GM12872 (cell line): Measurements from ENCODE around the gene PKNOX2.

Source experiments
- TF ChIP-seq, protein P1 (sequence below): IDR thresholded peaks from 3 replicates; pipeline ENCODE4 v1.5.1; 2011; ENCODE audit warnings: low read depth, mild to moderate bottlenecking, low read length, moderate library complexity; ENCODE audit not compliant: insufficient read depth

The PKNOX2 gene

DNA sequence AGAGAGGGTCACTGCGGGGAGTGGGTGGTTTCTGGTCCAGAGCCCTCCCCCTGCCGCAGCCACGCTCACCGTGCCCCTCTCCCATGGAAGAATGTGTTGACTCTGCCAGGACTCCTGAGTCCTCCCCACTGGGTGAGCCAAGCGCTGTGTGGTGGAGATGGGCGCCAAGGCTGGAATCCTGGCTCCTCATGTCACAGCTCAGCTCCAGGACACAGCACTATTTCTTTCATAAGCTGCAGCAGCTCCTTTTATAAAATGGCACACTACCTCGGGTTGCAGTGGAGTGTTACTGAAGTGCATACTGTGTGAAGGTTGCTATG, 247.6 kb downstream of the PKNOX2 start:
- TF ChIP-seq, protein P1, sequence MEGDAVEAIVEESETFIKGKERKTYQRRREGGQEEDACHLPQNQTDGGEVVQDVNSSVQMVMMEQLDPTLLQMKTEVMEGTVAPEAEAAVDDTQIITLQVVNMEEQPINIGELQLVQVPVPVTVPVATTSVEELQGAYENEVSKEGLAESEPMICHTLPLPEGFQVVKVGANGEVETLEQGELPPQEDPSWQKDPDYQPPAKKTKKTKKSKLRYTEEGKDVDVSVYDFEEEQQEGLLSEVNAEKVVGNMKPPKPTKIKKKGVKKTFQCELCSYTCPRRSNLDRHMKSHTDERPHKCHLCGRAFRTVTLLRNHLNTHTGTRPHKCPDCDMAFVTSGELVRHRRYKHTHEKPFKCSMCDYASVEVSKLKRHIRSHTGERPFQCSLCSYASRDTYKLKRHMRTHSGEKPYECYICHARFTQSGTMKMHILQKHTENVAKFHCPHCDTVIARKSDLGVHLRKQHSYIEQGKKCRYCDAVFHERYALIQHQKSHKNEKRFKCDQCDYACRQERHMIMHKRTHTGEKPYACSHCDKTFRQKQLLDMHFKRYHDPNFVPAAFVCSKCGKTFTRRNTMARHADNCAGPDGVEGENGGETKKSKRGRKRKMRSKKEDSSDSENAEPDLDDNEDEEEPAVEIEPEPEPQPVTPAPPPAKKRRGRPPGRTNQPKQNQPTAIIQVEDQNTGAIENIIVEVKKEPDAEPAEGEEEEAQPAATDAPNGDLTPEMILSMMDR, result no peak

DNA sequence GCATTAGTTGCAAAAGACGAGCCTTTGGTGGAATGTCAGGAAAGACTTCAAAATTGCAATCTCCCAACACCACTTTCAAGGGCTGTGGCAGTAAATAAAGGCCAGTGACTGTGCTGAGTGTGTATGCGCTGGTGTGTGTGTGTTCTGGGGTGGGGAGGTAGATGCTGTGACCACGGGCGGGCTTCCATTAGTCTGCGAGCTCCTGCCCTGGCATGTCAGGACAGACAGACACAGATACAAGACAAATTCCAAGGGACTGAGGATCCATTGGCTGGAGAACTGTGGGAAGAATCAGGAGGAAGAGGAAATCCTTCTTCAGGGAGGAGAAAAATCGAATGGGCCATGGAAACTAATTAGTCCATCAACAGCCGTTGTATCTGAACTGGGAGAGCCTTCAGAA, 248.0 kb downstream of the PKNOX2 start:
- TF ChIP-seq, protein P1, result no peak

DNA sequence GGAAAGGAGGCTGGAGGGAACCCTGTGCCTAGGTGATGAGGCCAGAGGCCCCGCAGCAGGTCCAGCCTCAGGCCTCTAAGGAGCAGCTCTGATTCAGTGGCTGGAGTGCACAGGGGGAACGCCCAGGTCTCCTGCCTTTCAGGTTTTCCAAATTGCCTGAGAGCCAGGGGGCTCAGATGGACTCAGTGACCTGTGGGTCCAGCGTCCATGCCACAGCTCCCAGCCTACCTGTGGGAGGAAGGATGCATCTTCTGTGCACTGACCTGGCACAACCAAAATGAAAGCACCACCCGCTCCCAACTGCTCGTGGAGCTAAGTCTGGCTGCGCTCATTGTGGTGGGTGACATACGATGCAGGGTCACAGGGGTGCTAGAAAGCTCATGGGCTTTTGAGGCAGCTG, 248.7 kb downstream of the PKNOX2 start:
- TF ChIP-seq, protein P1, result no peak

DNA sequence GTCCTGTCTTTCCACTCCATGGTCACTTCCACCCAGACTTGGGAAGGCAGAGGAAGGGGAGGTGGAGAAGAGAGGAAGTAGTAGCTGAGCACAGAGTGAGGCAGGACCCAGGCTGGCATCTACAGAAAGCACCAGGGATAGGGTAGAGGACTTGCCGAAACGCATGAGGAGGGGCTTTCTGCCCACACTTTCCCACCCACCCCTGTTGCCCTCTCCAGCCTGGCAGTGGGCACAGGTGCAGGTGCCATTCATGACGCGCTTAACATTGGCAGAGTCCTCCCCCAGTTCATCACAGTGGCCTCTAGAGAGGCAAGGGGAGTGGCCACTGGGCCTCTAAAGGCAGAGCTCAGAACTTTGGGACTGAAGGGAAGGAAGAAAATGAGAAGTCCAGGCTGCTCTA, 249.6 kb downstream of the PKNOX2 start:
- TF ChIP-seq, protein P1, result no peak

DNA sequence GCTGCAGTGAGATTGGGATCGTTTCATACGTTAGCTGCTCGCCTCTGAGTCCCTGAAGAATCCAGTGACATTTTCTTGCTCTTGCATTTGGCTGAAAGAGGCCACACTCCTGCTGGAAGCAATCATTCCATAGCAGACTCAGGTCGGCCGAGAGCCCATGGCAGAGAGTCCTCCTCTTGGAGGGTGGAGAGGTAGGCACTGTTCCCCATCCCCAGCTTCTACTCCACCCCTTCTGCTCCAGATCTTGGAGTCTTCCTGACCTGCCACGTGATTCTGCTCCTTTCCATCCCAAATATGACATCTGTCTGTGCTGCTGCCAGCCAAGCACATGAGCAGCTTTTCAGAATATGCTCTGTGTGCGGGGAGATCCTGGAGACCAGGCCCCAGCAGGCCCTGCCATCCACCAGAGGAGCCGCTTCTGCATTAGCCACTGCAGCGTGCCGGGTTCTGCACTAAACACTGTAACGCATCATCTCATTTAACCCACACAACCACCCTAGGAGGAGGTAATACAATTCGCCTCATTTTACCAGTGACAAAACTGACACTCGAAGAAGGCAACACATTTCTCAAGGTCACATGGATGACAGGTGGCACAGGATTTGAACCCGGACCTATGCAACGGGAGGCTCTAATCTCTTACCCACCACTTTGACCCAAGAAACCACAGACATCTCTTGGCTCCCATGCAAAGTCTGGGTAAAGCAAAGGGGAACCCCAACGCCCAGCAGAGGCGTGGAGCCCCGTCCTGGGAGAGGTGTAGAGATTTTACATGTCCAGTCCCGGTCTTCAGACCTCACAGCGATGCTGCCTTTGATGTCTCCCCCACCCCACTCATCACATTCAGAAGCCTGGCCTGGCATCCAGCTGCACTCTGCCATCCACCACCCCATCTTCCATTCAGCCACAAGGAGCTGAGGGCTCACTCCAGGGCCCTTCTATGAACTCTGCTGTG, 252.7 kb downstream of the PKNOX2 start:
- TF ChIP-seq, protein P1, result no peak

DNA sequence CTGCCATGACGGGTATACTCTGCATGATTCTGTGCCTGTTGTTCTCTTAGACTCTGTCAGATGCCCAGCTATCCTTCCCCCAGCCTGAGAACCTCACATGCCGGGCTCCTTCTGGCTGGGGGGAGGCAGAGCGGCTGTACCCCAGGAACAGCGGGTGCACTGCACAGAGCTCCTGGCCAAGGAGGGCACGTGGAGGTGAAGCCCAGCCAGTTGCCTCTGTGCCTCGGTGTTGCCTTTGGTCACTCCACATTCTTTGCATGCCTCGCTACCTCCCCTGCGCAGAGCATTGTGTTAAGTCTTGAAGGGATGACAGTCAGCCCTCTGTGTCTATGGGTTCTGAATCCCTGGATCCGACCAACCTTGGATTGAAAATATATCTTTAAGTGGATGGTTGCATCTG, 253.8 kb downstream of the PKNOX2 start:
- TF ChIP-seq, protein P1, result no peak

DNA sequence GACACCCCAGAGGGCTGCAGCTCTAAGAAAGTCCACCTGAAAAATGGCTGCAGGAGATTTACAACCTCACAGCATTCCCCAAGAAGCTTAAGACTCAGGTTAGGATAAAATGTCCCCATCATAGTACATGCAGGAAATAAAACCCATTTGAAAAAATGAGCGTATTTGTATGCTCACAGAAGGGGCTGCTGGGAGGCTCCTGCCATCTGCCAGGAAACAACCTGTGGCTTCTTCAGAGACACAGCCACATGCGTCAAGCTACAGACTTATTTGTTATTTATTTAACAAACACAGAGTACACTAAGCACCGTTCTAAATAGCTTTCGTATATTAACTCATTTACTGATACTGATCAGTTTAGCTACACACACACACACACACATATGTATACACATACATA, 258.1 kb downstream of the PKNOX2 start:
- TF ChIP-seq, protein P1, result no peak
